ENCODE measurements around the gene NUDC.
"Not testable (repeated sequence)": the region's sequence is repeated elsewhere in the genome, so short reads cannot be mapped to it uniquely, and the experiment has no call there.

Gene NUDC

DNA sequence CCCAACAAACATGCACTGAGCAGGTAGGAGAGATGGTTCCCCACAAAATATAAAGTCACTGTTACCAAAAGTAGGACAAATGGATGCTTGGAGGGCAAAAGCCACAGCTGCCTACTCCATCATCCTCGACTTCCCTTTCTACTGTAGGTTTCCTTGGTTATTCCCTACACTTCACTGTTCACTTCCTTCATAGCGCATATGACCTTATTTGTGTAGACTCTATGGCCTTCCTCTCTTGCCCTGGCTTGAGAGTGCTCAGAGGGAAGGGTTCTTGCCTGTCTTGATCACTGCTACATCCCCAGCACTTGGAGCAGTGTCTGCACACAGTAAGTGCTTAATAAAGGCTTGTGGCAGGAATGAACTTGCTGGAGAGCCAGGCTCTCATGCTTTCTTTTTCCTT, 57.4 kb downstream of the NUDC start:
- TF ChIP-seq, protein P1, sequence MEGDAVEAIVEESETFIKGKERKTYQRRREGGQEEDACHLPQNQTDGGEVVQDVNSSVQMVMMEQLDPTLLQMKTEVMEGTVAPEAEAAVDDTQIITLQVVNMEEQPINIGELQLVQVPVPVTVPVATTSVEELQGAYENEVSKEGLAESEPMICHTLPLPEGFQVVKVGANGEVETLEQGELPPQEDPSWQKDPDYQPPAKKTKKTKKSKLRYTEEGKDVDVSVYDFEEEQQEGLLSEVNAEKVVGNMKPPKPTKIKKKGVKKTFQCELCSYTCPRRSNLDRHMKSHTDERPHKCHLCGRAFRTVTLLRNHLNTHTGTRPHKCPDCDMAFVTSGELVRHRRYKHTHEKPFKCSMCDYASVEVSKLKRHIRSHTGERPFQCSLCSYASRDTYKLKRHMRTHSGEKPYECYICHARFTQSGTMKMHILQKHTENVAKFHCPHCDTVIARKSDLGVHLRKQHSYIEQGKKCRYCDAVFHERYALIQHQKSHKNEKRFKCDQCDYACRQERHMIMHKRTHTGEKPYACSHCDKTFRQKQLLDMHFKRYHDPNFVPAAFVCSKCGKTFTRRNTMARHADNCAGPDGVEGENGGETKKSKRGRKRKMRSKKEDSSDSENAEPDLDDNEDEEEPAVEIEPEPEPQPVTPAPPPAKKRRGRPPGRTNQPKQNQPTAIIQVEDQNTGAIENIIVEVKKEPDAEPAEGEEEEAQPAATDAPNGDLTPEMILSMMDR (IDR thresholded peaks at IDR 0.05; ENCODE audit: borderline replicate concordance, control extremely low read depth, extremely low read depth, insufficient read depth, missing control alignments): no peak
- in situ Hi-C loops (cut with MboI; ENCODE audit: low sequenced_read_pairs, unreplicated experiment): no loop called here
- DNase-seq (ENCODE audit: low spot score): no peak

- in situ Hi-C loops (cut with MboI; ENCODE audit: low sequenced_read_pairs, unreplicated experiment): no loop called here
- DNase-seq (ENCODE audit: low spot score): no peak
- TF ChIP-seq, protein P1 (IDR thresholded peaks at IDR 0.05; ENCODE audit: borderline replicate concordance, control extremely low read depth, extremely low read depth, insufficient read depth, missing control alignments): no peak
Observed at GRCh38 chr1:26981146-26981846, 59.8 kb downstream of the NUDC start.

DNA sequence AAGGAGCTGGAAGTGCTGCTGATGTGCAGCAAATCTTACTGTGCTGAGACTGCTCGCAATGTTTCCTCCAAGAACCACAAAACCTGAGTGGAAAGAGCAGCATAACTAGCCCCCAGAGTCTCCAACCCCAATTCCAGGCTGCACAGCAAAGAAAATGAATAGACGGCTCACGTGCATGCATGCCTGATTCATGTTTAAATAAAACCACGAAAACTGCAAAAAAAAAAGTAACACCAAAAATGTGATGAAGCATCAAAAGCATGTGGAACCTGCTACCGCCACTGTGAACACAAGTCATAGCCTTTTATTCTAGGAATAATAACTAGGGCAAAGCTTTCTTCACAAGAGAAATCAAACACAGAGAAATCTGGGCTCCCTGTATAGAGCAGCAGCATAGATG, 62.3 kb downstream of the NUDC start:
- in situ Hi-C loops (cut with MboI; ENCODE audit: low sequenced_read_pairs, unreplicated experiment): no loop called here
- TF ChIP-seq, protein P1 (IDR thresholded peaks at IDR 0.05; ENCODE audit: borderline replicate concordance, control extremely low read depth, extremely low read depth, insufficient read depth, missing control alignments): no peak
- no peak for DNase-seq (ENCODE audit: low spot score)

DNA sequence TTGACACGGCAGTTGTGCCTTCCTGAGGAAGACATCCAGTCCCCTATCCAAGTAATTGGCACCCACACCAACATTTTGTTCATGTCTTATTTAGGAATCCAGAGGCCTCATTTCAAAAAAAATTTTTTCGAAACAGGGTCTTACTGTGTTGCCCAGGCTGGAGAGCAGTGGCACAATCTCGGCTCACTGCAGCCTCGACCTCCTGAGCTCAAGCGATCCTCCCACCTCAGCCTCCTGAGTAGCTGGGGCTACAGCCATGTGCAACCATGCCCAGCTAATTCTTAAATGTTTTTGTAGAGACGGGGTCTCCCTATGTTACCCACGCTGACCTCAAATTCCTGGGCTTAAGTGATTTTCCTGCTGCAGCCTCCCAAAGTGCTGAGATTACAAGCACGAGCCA, 62.7 kb downstream of the NUDC start:
- TF ChIP-seq, protein P1 (IDR thresholded peaks at IDR 0.05; ENCODE audit: borderline replicate concordance, control extremely low read depth, extremely low read depth, insufficient read depth, missing control alignments): no peak
- in situ Hi-C loops (cut with MboI; ENCODE audit: low sequenced_read_pairs, unreplicated experiment): no loop called here
- no peak for DNase-seq (ENCODE audit: low spot score)

DNA sequence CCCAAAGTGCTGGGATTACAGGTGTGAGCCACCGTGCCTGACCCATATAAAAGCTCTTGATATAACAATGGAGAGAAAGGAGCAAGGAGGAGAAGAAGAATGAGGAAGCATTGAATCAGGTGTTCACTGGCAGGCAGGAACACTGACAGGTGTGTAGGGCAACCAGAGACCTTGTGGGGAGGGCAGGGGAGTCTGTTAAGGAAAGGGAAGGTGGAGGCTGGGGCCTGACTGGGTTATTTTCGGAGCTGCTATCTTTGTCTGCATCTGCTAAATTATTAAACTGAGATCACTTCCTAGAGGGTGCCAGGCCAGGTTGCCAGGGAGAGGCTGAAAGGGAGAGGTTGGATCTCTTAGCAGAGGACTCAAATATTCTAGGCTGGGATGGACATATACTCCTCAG, 65.1 kb downstream of the NUDC start:
- in situ Hi-C loops (cut with MboI; ENCODE audit: low sequenced_read_pairs, unreplicated experiment): no loop called here
- TF ChIP-seq, protein P1 (IDR thresholded peaks at IDR 0.05; ENCODE audit: borderline replicate concordance, control extremely low read depth, extremely low read depth, insufficient read depth, missing control alignments): no peak
- DNase-seq (ENCODE audit: low spot score): no peak

GRCh38 chr1:26989403-26990109, 68.0 kb downstream of the NUDC start:
- in situ Hi-C loops (cut with MboI; ENCODE audit: low sequenced_read_pairs, unreplicated experiment); DNase-seq (ENCODE audit: low spot score): not testable (repeated sequence)

Data from GM13976 (cell line).